GM12878 (cell line): Measurements from ENCODE around the gene USP17L20. TPM values are rescaled to one million over a fixed set of nuclear protein-coding genes. Genes with fewer than 3 reads are reported as not detected.
"Not testable (repeated sequence)": the region's sequence is repeated elsewhere in the genome, so short reads cannot be mapped to it uniquely, and the experiment has no call there.

Source experiments
- ATAC-seq: fragments of 200-7000 bp; cut with Tn5 transposase; 3 replicates; pipeline ENCODE4 v1.9.1; 2020; ENCODE audit warnings: mild to moderate bottlenecking, moderate library complexity
- BruUV-seq: library from RNA; stranded (reverse); fragments of 400-500 nt; replicated peaks from 2 replicates; lab custom pipeline; 2021; lab: Mats Ljungman, UMichigan
- CTCF ChIA-PET: fragments of 300-600 bp; sonication (Branson Sonifier 250); formaldehyde crosslinking; extraction: SDS; loops from one replicate; lab custom pipeline; 2021; ENCODE audit warnings: inconsistent platforms; lab: Yijun Ruan, JAX
- POLR2A ChIA-PET: fragments of 350-600 bp; formaldehyde crosslinking; extraction: SDS; loops from one replicate; lab custom pipeline; 2021; ENCODE audit warnings: inconsistent platforms; lab: Charles Lee
- RAD21 ChIA-PET: fragments of 300-600 bp; sonication (Branson Sonifier 250); formaldehyde crosslinking; loops from one replicate; lab custom pipeline; 2023; ENCODE audit warnings: antibody characterized with exemption; ENCODE audit not compliant: unreplicated experiment; lab: Charles Lee
- SMC1A ChIA-PET: fragments of 300-600 bp; sonication (Branson Sonifier 250); formaldehyde crosslinking; loops from one replicate; lab custom pipeline; 2023; ENCODE audit not compliant: unreplicated experiment, uncharacterized antibody; lab: Charles Lee
- DNase-seq: peaks from one replicate; pipeline ENCODE4 v3.0.0-alpha.2; 2011; ENCODE audit warnings: low read depth, low spot score
- FAIRE-seq: peaks from 3 replicates; lab custom pipeline; 2011; peaks lifted over from hg19 to GRCh38; lab: Jason Lieb, UNC
- H2AFZ ChIP-seq: 2 replicates; pipeline ENCODE4 v1.6.0; 2011; ENCODE audit warnings: low read depth, low read length, control low read depth; ENCODE audit not compliant: control insufficient read depth
- H3K27ac ChIP-seq: 2 replicates; pipeline ENCODE4 v1.5.1; 2011; ENCODE audit warnings: control low read depth; ENCODE audit not compliant: control insufficient read depth, insufficient read depth
- H3K27me3 ChIP-seq, 2 experiments: replicated peaks in 1 of 2; 2 replicates each; pipeline versions ENCODE4 v1.6.0 to v1.6.1; 2011; ENCODE audit warnings: low read length in 1 of 2; ENCODE audit not compliant: control insufficient read depth in 2 of 2, insufficient read depth in 2 of 2
- H3K36me3 ChIP-seq, 2 experiments: 2 replicates each; pipeline ENCODE4 v1.5.1; 2011; ENCODE audit warnings: low read length in 1 of 2; ENCODE audit not compliant: control insufficient read depth in 2 of 2, insufficient read depth in 2 of 2
- H3K4me1 ChIP-seq: 2 replicates; pipeline ENCODE4 v1.6.1; 2011; ENCODE audit warnings: mild to moderate bottlenecking, low read length, moderate library complexity, mixed read lengths; ENCODE audit not compliant: control insufficient read depth, insufficient read depth
- H3K4me2 ChIP-seq: 2 replicates; pipeline ENCODE4 v1.6.0; 2011; ENCODE audit warnings: control low read depth; ENCODE audit not compliant: control insufficient read depth, insufficient read depth
- H3K4me3 ChIP-seq: fragments of 200-600 bp; sonication (generic); 2 replicates; pipeline ENCODE4 v1.5.1; 2016
- H3K79me2 ChIP-seq: 2 replicates; pipeline ENCODE4 v1.6.0; 2011; ENCODE audit warnings: low read length; ENCODE audit not compliant: control insufficient read depth, insufficient read depth
- H3K9ac ChIP-seq: 2 replicates; pipeline ENCODE4 v1.8.0; 2011; ENCODE audit warnings: low read length, control low read depth, mixed read lengths; ENCODE audit not compliant: control insufficient read depth, insufficient read depth
- H3K9me3 ChIP-seq: replicated peaks from 3 replicates; pipeline ENCODE4 v1.5.1; 2011; ENCODE audit warnings: mild to moderate bottlenecking, low read length; ENCODE audit not compliant: control insufficient read depth, insufficient read depth
- H4K20me1 ChIP-seq: 2 replicates; pipeline ENCODE4 v1.6.0; 2011; ENCODE audit not compliant: control insufficient read depth, insufficient read depth
- WGBS: methylation state at CpG from one replicate; pipeline ENCODE4 v1.1.6; 2016; ENCODE audit warnings: low lambda C conversion rate; ENCODE audit not compliant: insufficient replicate concordance, insufficient coverage; ENCODE audit errors: missing lambda C conversion rate; 5-methylcytosine and 5-hydroxymethylcytosine counted together
- in situ Hi-C: fragments of 300-500 bp; cut with MboI; formaldehyde crosslinking; loops from 9 replicates; pipeline ENCODE4 v1.14.3; 2018; ENCODE audit warnings: mixed read lengths
- intact Hi-C: fragments of 100-400 bp; cut with micrococcal nuclease; formaldehyde crosslinking; loops from one replicate; pipeline ENCODE4 v1.14.2; 2022; ENCODE audit not compliant: unreplicated experiment
- polyA plus RNA-seq, 11 experiments: library from polyadenylated mRNA; depleted of rRNA in 4 of 11; unstranded in 6 of 11; stranded (reverse) in 5 of 11; fragments of >200 nt; fragmentation: Nextera tagmentation in 4 of 11; fragmentation: Illumina TruSeq in 1 of 11; extraction: Ambion mirVana in 4 of 11; extraction: Trizol in 1 of 11; gene quantifications; 1 replicate in 1 of 11; 2 replicates in 10 of 11; pipeline versions ENCODE4 v1.2.1 to v1.2.3, GENCODE V29; 2011 to 2016; ENCODE audit warnings: inconsistent platforms in 2 of 11, missing spikeins in 2 of 11, low read depth in 1 of 11
- total RNA-seq, 4 experiments: library from RNA; depleted of rRNA in 3 of 4; stranded (reverse); fragments of >200 nt in 3 of 4; fragmentation: Illumina TruSeq in 1 of 4; extraction: Trizol in 1 of 4; gene quantifications; 2 replicates each; pipeline versions ENCODE4 v1.2.1 to v1.2.3, GENCODE V29; 2013 to 2021

Gene USP17L20
- total and polyA plus RNA-seq, 10 of the 15 experiments (the other 5 are each of a cell fraction or from before 2014, with no cell fraction given) = not detected

DNA sequence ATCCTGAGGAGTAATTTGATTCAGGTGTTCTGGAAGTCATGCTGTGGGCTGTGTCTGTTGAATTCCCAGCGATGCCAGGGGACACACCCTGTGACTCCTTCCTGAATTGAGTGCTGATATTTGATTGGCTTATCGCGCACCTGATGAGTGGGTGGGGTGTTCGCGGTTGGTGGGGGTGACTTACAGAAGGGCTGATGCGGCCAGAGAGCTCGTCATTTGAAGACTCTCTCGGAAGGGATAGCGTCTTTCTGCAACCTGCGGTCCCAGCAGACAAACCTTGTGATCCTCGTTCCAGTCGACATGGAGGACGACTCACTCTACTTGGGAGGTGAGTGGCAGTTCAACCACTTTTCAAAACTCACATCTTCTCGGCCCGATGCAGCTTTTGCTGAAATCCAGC is 23.8 kb upstream of the USP17L20 start, which contains the start of gene USP17L15:
Gene USP17L15, plus strand, starts transcription at position 301 of the 400 bp plus-strand sequence. Its CDS starts 0 bp downstream, at position 301.
- RAD21 ChIA-PET, H3K4me2 ChIP-seq, H3K9ac ChIP-seq, SMC1A ChIA-PET, intact Hi-C loops, FAIRE-seq, H3K79me2 ChIP-seq, H3K27me3 ChIP-seq, H3K36me3 ChIP-seq, BruUV-seq, H3K4me3 ChIP-seq, ATAC-seq, H3K9me3 ChIP-seq, CTCF ChIA-PET, DNase-seq, H2AFZ ChIP-seq, in situ Hi-C loops, H3K4me1 ChIP-seq, H3K27ac ChIP-seq, H4K20me1 ChIP-seq, POLR2A ChIA-PET: not testable (repeated sequence)
- no CpG with 5 or more reads among the region's 15 CpGs for WGBS

DNA sequence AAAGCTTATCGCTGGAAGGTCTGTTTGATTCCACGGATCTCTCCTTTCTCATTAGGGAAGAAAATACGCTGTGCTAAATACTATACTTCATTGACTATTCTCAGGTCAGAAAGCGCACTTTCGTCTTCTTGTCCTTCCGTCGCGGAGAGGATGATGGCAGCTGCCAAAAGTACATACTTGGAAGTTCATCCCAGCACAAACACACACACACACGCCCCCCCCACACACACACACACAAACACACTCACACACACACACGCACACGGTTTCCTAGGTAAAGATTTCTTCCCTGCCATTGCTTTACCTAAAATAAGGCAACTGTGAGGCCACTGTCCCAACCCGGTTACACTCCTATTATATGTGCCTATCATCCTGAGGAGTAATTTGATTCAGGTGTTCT is 19.5 kb upstream of the USP17L20 start:
- H3K4me2 ChIP-seq, CTCF ChIA-PET, in situ Hi-C loops, H3K9ac ChIP-seq, H4K20me1 ChIP-seq, H3K36me3 ChIP-seq, H3K4me1 ChIP-seq, intact Hi-C loops, SMC1A ChIA-PET, BruUV-seq, H3K9me3 ChIP-seq, H2AFZ ChIP-seq, RAD21 ChIA-PET, ATAC-seq, H3K4me3 ChIP-seq, DNase-seq, FAIRE-seq, POLR2A ChIA-PET, H3K27ac ChIP-seq, H3K27me3 ChIP-seq, H3K79me2 ChIP-seq: not testable (repeated sequence)
- 20% methylated on average over 3 of the region's 12 CpGs for WGBS

DNA sequence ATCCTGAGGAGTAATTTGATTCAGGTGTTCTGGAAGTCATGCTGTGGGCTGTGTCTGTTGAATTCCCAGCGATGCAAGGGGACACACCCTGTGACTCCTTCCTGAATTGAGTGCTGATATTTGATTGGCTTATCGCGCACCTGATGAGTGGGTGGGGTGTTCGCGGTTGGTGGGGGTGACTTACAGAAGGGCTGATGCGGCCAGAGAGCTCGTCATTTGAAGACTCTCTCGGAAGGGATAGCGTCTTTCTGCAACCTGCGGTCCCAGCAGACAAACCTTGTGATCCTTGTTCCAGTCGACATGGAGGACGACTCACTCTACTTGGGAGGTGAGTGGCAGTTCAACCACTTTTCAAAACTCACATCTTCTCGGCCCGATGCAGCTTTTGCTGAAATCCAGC is 14.3 kb upstream of the USP17L20 start, which contains the start of gene USP17L17:
Gene USP17L17, plus strand, starts transcription at position 301 of the 400 bp plus-strand sequence. Its CDS starts 0 bp downstream, at position 301.
- RAD21 ChIA-PET, H3K79me2 ChIP-seq, H3K9me3 ChIP-seq, POLR2A ChIA-PET, DNase-seq, SMC1A ChIA-PET, H3K9ac ChIP-seq, H3K4me3 ChIP-seq, FAIRE-seq, intact Hi-C loops, H3K27ac ChIP-seq, H3K4me2 ChIP-seq, H3K27me3 ChIP-seq, H3K4me1 ChIP-seq, in situ Hi-C loops, H3K36me3 ChIP-seq, H2AFZ ChIP-seq, CTCF ChIA-PET, H4K20me1 ChIP-seq, BruUV-seq, ATAC-seq: not testable (repeated sequence)
- 66% methylated on average over 12 of the region's 14 CpGs for WGBS

DNA sequence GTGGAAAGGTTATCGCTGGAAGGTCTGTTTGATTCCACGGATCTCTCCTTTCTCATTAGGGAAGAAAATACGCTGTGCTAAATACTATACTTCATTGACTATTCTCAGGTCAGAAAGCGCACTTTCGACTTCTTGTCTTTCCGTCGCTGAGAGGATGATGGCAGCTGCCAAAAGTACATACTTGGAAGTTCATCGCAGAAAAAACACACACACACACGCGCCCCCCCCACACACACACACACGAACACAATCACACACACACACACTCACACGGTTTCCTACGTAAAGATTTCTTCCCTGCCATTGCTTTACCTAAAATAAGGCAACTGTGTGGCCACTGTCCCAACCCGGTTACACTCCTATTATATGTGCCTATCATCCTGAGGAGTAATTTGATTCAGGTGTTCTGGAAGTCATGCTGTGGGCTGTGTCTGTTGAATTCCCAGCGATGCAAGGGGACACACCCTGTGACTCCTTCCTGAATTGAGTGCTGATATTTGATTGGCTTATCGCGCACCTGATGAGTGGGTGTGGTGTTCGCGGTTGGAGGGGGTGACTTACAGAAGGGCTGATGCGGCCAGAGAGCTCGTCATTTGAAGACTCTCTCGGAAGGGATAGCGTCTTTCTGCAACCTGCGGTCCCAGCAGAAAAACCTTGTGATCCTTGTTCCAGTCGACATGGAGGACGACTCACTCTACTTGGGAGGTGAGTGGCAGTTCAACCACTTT is 9.8 kb upstream of the USP17L20 start, which contains the start of gene USP17L18:
Gene USP17L18, plus strand, starts transcription at position 678 of the 728 bp plus-strand sequence. Its CDS starts 0 bp downstream, at position 678.
- H3K27ac ChIP-seq, BruUV-seq, H3K79me2 ChIP-seq, H2AFZ ChIP-seq, H3K36me3 ChIP-seq, FAIRE-seq, CTCF ChIA-PET, H3K9ac ChIP-seq, H3K27me3 ChIP-seq, H3K9me3 ChIP-seq, SMC1A ChIA-PET, in situ Hi-C loops, H3K4me3 ChIP-seq, H3K4me1 ChIP-seq, DNase-seq, ATAC-seq, POLR2A ChIA-PET, H4K20me1 ChIP-seq, intact Hi-C loops, RAD21 ChIA-PET, H3K4me2 ChIP-seq: not testable (repeated sequence)
- 55% methylated on average over 17 of the region's 26 CpGs for WGBS
